ENCODE data around the gene ANKRD34A. TPM values are rescaled to one million over a fixed set of nuclear protein-coding genes. Genes with fewer than 3 reads are reported as not detected.
"Not testable (repeated sequence)": the region's sequence is repeated elsewhere in the genome, so short reads cannot be mapped to it uniquely, and the experiment has no call there.

Gene ANKRD34A
- polyA plus RNA-seq, 1 donor from 2014 or later, result 1.7 TPM

- Histone ChIP-seq H3K79me2 (replicated peaks; ENCODE audit: insufficient read depth, low read length) (peaks cover 11% of the 10 kb centered on the region), H3K9me3 (ENCODE audit: low read length) (no peaks in the 10 kb centered on the region), H4K20me1 (ENCODE audit: insufficient read depth) (no peaks in the 10 kb centered on the region), H3K9ac (ENCODE audit: low read length) (no peak overlapping the region), H3K27me3 (ENCODE audit: insufficient read depth, low read depth, low read length) (no peaks in the 10 kb centered on the region), H3K9me2 (ENCODE audit: insufficient read depth, low read length) (no peaks in the 10 kb centered on the region), H3K4me2 (ENCODE audit: low read length) (no peak overlapping the region), H2AFZ (ENCODE audit: low read depth, low read length) (no peak overlapping the region), H3F3A (ENCODE audit: insufficient read depth, low read length, poor library complexity, severe bottlenecking) (no peaks in the 10 kb centered on the region), H3K4me3 (ENCODE audit: low read length) (no peak overlapping the region), H3K27ac (ENCODE audit: low read length) (no peak overlapping the region), H3K36me3 (ENCODE audit: insufficient read depth, low read length) (no peaks in the 10 kb centered on the region)
- TF ChIP-seq TAF1 (IDR thresholded peaks at IDR 0.05; ENCODE audit: low read depth), result no peak
- TF ChIP-seq EP300 (conservative IDR thresholded peaks at IDR 0.05; ENCODE audit: poor library complexity, severe bottlenecking), result no peak
- no peak for TF ChIP-seq CTCF (IDR thresholded peaks at IDR 0.05; ENCODE audit: poor library complexity, severe bottlenecking)
- TF ChIP-seq SMC3 (conservative IDR thresholded peaks at IDR 0.05; ENCODE audit: poor library complexity), result no peak
- TF ChIP-seq MXI1 (conservative IDR thresholded peaks at IDR 0.05; ENCODE audit: poor library complexity, severe bottlenecking), result no peak
- TF ChIP-seq POLR2AphosphoS5 (IDR thresholded peaks at IDR 0.05), result no peak
- TF ChIP-seq EZH2 (IDR thresholded peaks at IDR 0.05; ENCODE audit: borderline replicate concordance, insufficient read depth, low read length, poor library complexity, severe bottlenecking), result no peak
- TF ChIP-seq, protein P1, sequence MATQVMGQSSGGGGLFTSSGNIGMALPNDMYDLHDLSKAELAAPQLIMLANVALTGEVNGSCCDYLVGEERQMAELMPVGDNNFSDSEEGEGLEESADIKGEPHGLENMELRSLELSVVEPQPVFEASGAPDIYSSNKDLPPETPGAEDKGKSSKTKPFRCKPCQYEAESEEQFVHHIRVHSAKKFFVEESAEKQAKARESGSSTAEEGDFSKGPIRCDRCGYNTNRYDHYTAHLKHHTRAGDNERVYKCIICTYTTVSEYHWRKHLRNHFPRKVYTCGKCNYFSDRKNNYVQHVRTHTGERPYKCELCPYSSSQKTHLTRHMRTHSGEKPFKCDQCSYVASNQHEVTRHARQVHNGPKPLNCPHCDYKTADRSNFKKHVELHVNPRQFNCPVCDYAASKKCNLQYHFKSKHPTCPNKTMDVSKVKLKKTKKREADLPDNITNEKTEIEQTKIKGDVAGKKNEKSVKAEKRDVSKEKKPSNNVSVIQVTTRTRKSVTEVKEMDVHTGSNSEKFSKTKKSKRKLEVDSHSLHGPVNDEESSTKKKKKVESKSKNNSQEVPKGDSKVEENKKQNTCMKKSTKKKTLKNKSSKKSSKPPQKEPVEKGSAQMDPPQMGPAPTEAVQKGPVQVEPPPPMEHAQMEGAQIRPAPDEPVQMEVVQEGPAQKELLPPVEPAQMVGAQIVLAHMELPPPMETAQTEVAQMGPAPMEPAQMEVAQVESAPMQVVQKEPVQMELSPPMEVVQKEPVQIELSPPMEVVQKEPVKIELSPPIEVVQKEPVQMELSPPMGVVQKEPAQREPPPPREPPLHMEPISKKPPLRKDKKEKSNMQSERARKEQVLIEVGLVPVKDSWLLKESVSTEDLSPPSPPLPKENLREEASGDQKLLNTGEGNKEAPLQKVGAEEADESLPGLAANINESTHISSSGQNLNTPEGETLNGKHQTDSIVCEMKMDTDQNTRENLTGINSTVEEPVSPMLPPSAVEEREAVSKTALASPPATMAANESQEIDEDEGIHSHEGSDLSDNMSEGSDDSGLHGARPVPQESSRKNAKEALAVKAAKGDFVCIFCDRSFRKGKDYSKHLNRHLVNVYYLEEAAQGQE (IDR thresholded peaks at IDR 0.05; ENCODE audit: borderline replicate concordance), result no peak
- no peak for TF ChIP-seq RAD21 (conservative IDR thresholded peaks at IDR 0.05)
Measured at GRCh38 chr1:145922266-145922665, 42.1 kb downstream of the ANKRD34A start.

GRCh38 chr1:145920297-145920696 lies 44.1 kb downstream of the ANKRD34A start:
- not testable (repeated sequence) for H3F3A ChIP-seq (ENCODE audit: insufficient read depth, low read length, poor library complexity, severe bottlenecking); H3K9me2 ChIP-seq (ENCODE audit: insufficient read depth, low read length); H3K79me2 ChIP-seq (replicated peaks; ENCODE audit: insufficient read depth, low read length); H3K27me3 ChIP-seq (ENCODE audit: insufficient read depth, low read depth, low read length); H3K36me3 ChIP-seq (ENCODE audit: insufficient read depth, low read length); H3K4me3 ChIP-seq (ENCODE audit: low read length); H2AFZ ChIP-seq (ENCODE audit: low read depth, low read length); H3K9ac ChIP-seq (ENCODE audit: low read length); H3K4me2 ChIP-seq (ENCODE audit: low read length); H3K9me3 ChIP-seq (ENCODE audit: low read length); H4K20me1 ChIP-seq (ENCODE audit: insufficient read depth); H3K27ac ChIP-seq (ENCODE audit: low read length)

Data from neural cell (in vitro differentiated cells).